HCEC 1CT (cell line): ENCODE results near the gene BCHE.
"Not testable (repeated sequence)": the region's sequence is repeated elsewhere in the genome, so short reads cannot be mapped to it uniquely, and the experiment has no call there.

Experiments used
- DNase-seq: peaks from one replicate; pipeline ENCODE4 v3.0.0-alpha.2; 2017

BCHE gene

DNA sequence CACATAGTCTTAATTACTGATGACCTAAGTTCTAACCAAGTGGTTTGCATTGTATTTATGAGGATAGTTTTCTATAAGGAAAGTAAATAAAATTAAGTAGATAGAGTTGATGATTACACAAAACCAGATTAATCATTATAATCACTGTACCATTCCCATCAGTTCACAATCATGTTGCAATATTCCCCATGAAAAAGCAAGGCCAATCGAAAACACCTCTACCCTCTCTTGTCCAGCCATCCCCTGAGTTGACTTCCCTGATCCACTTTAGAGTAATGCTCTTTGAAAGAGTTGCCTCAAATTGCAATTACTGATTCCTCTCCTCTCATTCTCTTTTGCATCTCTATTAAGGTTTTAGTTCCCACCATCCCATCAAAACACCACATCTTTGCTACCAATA, 21.0 kb downstream of the BCHE start:
- no peak for DNase-seq

- DNase-seq: no peak
Observed at GRCh38 chr3:165815682-165816081, 21.5 kb downstream of the BCHE start.

- no peak for DNase-seq
Observed at GRCh38 chr3:165814380-165814779, 22.8 kb downstream of the BCHE start.

DNA sequence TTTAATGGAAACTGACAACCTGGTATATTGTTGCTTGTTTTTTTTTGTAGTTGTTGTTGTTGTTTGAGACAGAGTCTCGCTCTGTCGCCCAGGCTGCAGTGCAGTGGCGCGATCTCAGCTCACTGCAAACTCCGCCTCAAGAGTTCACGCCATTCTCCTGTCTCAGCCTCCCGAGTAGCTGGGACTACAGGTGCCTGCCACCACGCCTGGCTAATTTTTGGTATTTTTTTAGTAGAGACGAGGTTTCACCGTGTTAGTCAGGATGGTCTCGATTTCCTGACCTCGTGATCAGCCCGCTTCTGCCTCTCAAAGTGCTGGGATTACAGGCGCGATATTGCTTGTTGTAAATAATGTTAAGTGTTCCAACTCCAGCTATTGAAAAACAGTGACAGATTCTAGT, 29.3 kb downstream of the BCHE start:
- not testable (repeated sequence) for DNase-seq

DNA sequence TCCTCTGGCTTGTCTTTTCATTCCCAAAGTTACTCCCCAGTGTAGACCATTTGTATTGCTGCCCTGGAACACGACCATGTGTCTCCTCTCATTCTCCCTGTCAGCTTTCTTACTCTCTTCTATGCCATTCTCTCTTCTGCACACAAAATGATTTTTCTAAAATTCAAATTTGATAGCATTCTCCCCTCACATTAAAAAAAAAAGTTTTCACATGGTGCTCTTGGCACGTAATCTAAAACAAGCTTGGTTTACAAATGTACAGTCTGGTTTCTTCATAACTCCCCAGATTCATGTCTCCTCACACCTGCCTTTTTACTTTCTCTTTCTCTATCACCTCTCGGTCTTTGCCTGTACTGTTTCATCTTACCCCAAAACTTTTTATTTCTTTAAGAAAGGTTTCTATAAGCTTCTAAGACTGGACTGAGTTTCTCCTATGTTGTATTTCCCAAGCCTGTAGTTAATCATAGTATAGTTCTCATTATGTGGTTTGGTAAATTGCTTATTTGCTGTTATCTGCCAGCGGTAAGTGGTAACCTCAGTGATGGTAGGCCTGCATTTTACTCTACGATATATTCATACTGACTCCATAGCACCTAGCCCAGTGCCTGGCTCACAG, 31.2 kb downstream of the BCHE start:
- no peak for DNase-seq

GRCh38 chr3:165803471-165803870, 33.8 kb downstream of the BCHE start:
- no peak for DNase-seq

- DNase-seq: no peak
Observed at GRCh38 chr3:165800970-165801369, 36.3 kb downstream of the BCHE start.

DNA sequence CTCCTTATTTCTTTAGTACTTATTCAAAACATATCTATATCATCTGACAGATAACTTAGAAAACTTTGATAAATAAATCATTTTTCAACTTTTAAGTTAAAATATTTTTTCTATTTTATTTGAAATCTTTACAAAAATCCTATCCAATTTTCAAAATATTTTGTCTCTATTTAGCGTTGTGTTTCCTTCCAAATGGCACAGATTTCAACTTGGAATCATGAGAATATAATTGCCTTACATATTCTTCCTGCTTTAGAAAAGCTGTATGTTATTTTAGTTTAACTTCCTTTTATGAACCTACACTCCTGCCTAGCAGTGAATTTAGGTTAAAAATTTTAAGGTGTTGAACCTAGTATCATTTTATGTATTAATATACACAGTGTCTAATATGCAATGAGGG, 38.2 kb downstream of the BCHE start:
- no peak for DNase-seq

DNA sequence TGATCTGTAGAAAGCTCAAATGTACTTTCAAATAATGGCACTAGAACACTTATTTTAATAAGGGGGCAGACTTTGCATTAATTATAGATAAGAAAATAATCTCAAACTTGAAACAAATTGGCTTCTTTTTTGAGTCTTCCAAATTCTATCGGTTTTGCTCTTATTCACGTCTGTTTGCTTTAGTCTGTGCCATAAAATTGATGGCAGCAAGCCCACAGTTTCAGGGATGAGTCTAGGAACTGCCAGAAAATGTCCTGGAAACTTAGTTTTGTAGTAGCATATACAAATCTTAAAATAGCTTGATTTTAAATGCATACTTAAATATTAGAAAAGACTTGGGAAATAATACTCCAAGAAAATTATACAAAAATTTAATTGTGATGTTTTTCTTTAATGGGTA, 39.7 kb downstream of the BCHE start:
- no peak for DNase-seq

GRCh38 chr3:165796701-165797100, 40.5 kb downstream of the BCHE start:
- no peak for DNase-seq

DNA sequence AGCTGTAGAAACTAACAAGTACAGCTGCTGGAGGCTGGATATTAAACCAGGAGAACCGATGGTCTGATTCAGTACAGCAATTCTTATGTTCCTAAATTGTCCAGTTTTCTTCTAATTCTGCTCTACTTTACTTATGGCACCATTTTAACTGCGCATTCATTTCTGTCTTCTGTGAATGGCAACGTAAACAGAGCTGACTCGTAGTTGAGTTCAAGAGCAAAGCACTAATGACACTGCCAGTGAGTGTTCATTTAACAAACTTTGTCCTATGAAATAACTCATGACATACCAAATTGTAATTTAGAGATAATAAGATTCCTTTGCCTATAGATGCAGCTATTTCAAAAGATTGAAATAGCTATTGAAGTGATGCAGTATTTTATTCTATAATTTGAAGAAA, 48.7 kb downstream of the BCHE start:
- DNase-seq: no peak

DNA sequence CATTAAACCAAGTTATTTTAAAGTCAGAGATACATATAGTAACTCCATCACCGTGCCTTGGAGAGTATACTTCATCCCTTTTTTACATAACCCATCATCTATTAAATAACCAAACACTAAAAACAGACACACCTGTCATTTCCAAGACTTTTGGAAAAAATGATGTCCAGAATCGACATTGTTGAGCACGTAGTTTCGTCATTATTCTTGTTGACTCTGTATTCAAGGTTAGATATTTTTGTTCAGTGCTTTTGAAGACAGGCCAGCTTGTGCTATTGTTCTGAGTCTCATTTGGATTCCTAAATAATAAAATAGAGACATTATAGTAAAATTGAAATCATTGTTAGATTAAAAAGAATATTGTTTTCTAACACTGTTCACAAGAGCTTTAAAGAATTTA, 51.2 kb downstream of the BCHE start:
- no peak for DNase-seq

DNA sequence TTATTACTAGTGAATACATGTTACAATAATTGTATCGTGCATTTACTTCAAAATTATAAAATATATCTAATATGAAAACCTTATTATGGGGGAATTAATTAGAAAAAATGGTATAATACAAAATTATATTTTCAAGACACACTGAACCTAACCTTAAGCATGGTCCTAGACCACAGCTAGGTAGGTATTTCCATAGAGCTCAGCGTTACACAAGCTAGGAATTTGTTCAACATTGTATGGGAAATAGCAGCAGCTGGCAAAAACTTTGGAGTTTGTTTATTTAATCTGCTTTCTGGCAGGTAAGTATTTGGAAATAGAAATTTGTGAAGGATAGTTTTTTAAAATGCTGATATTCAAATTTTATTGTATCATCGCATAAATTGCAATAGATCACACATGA, 52.9 kb downstream of the BCHE start:
- DNase-seq: no peak

- no peak for DNase-seq
Observed at GRCh38 chr3:165783383-165783782, 53.8 kb downstream of the BCHE start.

- no peak for DNase-seq
Observed at GRCh38 chr3:165778891-165779290, 58.3 kb downstream of the BCHE start.

DNA sequence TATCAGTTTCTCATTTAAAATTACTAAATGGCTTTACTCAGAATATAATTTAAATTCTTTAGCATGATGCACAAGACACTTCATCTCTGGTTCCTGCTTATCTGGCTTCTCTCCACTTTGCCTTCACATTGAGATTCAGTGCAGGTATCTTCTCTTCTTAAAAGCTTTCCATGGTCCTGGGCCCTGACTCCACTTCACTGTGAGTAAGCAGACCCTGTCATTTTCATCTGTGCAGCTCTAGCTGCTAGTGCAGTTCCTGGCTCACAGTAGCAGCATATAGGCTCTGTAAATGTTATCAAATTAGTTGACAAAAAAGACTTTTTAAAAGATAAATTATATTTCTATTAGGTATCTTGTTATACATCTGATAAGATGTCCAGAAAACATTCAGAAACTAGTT, 58.8 kb downstream of the BCHE start:
- DNase-seq: no peak

DNA sequence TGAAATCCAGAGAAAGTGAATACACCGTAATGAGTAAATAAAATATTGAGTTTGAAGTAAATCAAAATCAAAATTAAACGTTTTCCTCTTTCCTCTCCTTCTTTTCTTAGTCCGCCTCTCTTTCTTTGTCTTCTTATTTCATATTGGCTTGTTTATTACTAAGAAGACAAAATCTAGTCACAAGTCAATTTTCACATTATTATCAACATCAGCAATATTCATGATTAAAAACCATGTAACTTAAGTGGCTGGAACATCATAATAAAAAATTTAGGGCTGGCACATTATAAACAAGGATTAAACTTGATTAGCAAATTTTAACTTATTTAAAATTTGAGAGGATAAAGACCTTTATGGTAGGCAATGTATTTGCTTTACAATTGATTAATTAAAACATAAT, 61.4 kb downstream of the BCHE start:
- no peak for DNase-seq

- no peak for DNase-seq
Observed at GRCh38 chr3:165770781-165771180, 66.4 kb downstream of the BCHE start.

DNA sequence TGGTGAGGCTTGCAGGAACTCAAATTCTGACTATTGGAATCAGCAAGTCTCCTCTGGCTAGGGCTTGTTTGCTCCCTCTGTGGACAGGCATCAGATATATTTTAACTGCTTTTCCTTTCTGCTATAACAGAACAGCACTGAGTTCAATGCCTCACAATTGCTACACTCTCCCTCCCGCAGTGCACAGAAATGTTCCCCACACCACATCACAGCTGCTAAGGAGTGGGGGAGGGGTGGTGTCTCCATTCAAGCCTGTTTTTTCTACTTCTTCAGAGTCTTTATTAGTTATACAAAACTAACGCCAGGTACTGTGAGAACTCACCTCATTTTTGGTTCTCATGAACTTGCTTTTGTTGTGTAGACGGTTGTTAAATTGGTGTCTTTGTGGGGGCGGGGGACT, 68.5 kb downstream of the BCHE start:
- DNase-seq: no peak

- no peak for DNase-seq
Observed at GRCh38 chr3:165759041-165759440, 78.2 kb downstream of the BCHE start.

DNA sequence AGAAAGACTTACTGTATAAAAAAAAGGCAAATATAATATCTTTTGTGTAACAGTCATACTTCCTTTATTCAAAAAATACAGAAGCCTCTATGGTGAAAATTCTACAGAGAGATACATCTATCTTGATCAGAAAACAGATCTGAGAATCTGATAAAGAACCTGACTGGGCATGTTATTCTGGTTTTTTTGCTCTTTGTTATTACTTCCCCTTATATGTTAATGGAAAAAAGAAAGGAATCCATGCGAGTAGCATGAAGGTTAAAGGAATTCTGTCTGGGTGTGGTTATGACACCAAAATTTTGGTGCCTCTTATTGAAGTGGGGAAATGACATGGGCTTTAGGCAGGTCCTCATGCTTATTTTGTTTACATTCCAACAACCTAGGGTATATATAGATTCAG, 81.7 kb downstream of the BCHE start:
- DNase-seq: no peak

DNA sequence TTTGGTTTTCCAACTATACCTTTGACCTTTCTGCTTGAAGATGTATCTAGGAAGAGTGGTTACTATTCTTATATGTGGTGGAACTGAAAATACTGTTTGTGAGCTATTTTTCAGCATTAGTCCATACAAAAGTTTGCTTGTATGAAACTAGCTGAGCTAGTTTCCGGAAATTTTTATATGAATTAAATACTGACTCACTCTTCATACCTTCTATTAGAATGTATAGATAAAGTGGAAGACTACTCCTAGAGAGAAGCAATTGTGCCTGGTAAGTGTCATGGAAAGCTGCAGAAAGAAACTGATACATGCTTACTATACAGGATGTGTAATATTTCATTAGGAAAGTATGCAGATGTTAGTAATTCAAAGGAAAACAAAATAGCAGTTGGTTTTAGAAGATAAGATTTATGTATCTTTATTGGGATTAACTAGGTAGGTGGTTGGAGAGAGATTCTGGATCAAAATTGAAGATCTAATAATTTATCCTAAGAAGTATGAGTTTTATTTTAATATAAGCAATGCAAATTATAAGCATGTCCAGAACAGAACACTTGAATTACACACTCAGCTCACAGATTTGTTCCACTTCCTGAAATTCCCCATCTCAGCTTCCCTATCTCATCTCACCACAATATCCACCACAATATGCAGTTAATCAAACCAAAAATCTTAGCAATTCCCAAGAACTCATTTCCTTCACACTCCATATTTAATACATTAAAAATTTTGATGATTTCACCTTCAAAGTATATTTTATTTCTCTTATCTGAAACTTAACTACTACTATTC, 82.8 kb downstream of the BCHE start:
- no peak for DNase-seq

DNA sequence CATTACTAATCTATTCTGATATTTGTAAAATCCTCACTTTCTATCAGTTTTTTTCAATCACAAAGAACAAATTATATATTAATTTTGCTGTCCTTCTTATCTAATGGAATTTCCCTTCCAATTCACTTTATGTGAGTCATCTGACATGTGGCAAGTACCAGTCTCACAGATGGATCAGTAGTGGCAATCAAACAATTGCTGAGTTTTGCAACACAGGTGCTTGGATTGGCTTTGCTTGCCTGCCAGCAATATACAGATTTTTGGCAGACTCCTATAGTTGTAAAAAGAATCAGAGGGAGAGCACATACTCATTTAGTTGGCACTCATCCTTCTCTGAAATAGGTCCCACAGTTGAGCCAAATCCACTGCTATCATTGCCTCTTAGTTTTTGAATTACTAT, 83.7 kb downstream of the BCHE start:
- DNase-seq: no peak

GRCh38 chr3:165751637-165752036, 85.6 kb downstream of the BCHE start:
- DNase-seq: no peak

GRCh38 chr3:165749821-165750220, 87.4 kb downstream of the BCHE start:
- peak; percentile 4 for DNase-seq
